ENCODE data around the gene SLC35B2.

SLC35B2 gene

GRCh38 chr6:44285552-44286284 lies 28.4 kb upstream of the SLC35B2 start:
- DNase-seq, result no peak

DNA sequence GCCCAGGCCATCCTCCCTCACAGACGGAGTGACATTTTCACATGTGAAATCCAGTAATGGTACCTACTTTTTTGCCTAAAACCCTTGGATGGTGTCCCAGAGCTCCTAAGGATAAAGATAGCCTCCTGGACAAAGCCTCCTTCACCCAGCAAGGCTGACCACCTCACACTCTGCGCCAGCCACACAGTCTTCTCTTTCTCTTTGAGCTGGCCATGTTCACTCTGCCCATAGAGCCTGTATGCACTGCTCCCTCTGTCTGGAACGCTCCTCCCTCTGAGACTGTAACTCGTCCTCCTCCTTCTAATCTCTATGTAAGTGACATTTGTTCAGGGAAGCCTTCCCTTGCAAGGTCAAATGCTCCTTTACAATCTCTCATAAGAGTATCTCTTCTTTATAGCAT lies 27.5 kb upstream of the SLC35B2 start:
- DNase-seq, result no peak

DNA sequence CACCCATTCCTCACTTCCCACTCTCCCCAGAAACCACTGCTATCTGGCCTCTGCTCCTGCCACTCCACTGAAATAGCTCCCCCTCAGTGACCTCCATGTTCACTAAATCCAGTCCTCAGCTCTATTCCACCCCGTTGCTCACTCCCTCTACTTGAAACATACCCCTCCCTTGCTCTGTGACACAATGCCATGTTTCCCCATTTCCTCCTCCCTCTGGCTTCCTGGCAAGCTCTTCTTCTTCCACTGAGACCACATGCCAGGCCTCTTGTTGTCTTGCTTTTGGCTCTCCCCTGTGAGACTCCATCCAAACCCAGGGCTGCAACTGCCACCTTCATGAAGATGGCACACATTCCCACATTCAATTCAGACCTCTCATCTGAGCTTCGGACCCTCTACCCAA lies 26.8 kb upstream of the SLC35B2 start:
- no peak for DNase-seq

DNA sequence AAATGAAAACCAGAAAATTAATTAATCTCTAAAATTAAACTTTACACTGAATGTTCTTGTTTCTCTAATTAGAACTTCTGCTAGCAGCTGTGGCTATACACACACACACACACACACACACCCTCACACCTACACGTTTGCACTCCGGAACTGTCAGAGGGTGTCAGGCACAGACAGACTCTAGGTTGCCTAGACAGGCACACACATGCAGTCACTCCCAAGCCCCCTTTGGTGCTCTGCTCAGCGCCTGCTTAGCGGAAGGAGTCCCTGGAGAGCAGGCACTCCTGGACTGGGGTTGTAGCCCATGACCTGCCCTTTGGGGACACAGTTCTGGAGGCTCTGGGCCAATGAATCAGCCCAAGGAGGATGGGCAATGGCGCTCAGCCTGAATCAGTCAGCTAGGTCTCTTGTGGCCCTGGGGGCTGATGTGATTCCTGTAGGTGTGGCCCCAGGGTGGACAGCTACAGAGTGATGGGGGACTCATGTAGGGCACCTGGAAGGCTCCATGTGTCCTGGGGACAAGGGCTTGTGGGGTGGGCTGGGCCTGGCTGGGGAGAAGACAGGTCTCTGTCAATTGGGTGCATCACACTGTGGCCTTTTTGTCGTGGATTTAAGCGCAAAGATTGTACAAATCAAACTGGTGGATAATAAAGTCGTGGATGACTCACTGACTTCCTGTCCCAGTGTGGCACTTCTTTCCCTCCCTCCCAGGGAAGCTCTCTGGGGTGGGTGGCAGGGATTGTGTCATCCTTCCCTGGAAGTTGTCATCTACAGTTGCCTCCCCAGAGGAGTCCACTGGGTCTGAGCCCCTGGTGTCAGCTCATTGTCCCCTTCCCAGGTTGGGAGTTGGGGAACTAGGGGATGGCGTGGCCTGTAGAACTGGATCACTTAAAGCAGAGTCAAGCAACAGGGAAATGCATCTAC lies 21.7 kb upstream of the SLC35B2 start:
- DNase-seq, result no peak

GRCh38 chr6:44278315-44278714 lies 21.0 kb upstream of the SLC35B2 start:
- no peak for DNase-seq

- no peak for DNase-seq
Measured at GRCh38 chr6:44277763-44278162, 20.4 kb upstream of the SLC35B2 start.

GRCh38 chr6:44276667-44277640 lies 19.6 kb upstream of the SLC35B2 start:
- DNase-seq, result no peak

- DNase-seq, result no peak
Measured at GRCh38 chr6:44275749-44276648, 18.7 kb upstream of the SLC35B2 start.

GRCh38 chr6:44275271-44275748 lies 18.0 kb upstream of the SLC35B2 start:
- DNase-seq, result no peak

GRCh38 chr6:44273617-44274016 lies 16.3 kb upstream of the SLC35B2 start:
- DNase-seq, result no peak

DNA sequence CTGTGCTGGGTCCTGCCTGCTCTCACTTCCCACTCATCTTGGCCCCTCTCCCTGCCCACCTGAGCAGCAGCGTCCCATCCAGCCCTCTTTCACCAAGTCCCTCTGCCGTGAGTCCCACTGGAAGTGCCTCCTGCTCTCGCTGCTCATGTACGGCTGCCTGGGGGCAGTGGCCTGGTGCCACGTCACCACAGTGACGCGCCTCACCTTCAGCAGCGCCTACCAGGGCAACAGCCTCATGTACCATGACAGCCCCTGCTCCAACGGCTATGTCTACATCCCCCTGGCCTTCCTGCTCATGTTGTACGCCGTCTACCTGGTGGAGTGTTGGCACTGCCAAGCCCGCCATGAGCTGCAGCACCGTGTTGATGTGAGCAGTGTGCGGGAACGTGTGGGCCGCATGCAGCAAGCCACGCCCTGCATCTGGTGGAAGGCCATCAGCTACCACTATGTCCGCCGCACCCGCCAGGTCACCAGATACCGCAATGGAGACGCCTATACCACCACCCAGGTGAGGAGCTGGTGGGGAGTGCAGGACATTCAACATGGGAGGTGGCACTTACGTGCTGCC lies 15.8 kb upstream of the SLC35B2 start:
- DNase-seq, result no peak

- DNase-seq, result no peak
Measured at GRCh38 chr6:44272529-44272928, 15.2 kb upstream of the SLC35B2 start.

DNA sequence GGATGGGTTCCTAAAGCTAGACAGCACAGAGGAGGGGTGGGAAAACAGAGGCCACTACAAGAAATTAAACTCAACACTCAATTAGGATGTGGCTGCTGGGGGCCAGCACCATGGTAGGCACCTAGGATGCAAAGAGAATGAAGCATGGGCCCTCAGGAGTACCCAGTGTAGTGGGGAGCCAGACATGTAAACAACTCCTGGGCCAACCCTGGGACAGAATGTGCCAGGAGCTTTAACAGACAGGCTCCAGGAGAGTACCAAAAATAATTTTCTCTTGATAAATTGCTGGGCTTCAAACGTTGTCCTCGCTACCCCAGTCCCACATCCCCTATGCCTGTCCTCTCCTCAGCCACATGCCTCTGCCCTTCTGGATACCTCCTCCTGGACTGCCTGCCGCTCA lies 14.6 kb upstream of the SLC35B2 start:
- no peak for DNase-seq

DNA sequence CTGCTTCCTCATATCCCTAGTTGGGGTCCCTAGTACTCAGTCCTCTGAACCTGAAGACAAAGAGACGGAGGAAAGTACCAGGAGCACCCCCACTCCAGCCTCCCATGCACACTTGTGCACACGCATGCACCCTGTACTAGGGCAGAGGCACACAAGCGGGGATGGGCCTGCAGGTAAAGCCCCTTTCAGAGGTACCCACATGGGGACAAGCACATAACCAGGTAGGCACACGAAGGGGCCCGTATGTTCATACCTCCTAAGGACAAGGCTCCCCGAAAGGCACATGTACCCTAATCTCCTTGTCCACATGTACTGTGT lies 14.0 kb upstream of the SLC35B2 start:
- DNase-seq, result no peak

DNA sequence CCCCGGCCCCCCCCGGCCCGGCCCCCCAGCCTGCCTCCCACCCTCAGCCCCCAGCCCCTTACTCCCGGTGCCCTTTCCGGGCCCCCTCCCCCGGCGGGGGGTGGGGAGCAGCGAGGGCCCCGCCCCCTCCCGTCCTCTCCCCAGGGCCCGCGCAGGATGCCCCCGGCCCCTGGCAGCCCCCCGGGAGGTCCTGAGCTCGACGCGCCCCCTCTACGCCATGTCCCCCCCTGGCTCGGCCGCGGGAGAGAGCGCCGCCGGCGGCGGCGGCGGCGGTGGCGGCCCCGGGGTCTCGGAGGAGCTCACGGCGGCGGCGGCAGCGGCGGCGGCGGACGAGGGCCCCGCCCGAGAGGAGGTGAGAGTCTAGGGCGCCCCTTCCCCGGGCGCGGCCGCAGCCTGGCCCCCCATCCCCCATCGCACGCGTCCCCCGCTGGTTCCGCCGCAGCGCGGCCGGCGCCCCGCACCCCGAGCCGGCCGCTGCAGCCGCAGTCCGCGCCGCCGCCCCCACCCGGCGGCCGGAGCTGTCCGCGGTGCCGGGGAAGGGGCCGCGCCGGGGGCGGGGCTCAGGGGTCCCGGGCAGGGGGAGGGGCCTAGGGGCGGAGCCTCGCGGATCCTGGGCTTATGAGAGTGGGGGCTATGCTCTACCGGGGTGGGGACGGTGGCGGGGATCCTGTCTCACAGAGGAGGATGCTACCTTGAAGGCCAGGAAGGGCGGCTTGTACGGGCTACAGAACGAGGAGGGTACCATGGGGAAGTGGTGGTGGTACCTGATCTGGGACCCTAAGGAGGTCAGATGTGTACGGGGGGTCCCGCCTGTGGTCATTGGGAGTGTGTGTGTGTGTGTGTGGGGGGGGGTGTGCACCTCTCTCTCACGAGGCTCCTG lies 13.4 kb upstream of the SLC35B2 start:
- no peak for DNase-seq

- no peak for DNase-seq
Measured at GRCh38 chr6:44269921-44270525, 12.7 kb upstream of the SLC35B2 start, which contains the start of gene TMEM151B. TSS of gene TMEM151B (plus strand) at chr6:44270450. CDS start at chr6:44270743, 293 bp downstream.

GRCh38 chr6:44269178-44269920 lies 12.0 kb upstream of the SLC35B2 start:
- no peak for DNase-seq

DNA sequence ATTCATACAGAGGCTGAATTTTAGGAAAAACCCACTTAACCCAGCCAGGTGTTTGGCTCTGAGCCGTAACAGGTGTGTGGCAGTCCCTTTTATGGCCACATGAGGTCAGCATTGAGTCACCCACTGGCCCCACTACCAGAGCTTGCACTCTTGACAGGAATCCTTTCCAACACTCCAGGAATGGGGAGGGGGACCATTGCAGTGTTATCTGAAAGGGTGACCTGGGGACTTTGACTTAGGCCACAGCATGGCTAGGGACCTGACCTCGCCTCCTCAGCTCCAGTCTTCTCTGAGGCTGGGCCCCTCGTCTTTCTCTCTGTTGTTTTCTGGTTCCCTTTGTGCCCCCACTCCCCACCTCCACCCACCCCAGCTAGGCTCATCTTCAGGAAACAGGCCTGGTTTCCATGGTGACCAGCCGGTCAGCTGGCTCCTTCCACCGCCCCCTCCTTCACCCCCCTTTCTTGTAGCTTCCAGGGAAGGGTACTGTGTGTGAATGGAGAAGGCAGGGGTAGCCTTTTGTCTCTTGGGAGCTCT lies 10.8 kb upstream of the SLC35B2 start:
- DNase-seq, result peak; percentile 67

DNA sequence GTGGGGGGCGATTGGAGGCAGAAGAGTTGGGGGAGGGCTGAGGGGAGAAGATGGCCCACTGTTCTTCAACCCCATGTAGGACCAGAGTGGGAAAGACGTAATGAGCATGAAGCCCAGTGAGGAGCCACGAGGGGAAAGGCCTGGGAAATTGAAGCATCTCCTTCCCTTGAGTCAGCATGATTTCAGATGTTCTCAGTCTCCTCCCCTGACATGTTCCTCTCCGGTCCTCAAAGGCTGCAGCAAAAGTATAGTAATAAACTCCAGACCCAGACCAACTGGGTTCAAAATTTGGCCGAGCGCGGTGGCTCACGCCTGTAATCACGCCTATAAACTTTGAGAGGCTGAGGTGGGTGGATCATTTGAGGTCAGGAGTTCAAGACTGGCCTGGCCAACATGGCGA lies 9.9 kb upstream of the SLC35B2 start:
- DNase-seq, result no peak
